G401 (cell line): ENCODE results near the gene TTC13. TPM values are rescaled to one million over a fixed set of nuclear protein-coding genes. Genes with fewer than 3 reads are reported as not detected.

Experiments used
- DNase-seq: peaks from one replicate; pipeline ENCODE4 v3.0.0-alpha.2; 2015; ENCODE audit warnings: low spot score
- in situ Hi-C: cut with HindIII; loops from 2 replicates; pipeline ENCODE4 v1.10.0; 2016; ENCODE audit warnings: low sequenced_read_pairs, mixed read lengths
- total RNA-seq: library from RNA; depleted of rRNA; stranded (reverse); fragments of >200 nt; shearing (Covaris generic); gene quantifications from 2 replicates; pipeline ENCODE4 v1.2.3, GENCODE V29; 2014

The TTC13 gene
- total RNA-seq, 1 experiment from 2014 or later = 14.8 TPM

DNA sequence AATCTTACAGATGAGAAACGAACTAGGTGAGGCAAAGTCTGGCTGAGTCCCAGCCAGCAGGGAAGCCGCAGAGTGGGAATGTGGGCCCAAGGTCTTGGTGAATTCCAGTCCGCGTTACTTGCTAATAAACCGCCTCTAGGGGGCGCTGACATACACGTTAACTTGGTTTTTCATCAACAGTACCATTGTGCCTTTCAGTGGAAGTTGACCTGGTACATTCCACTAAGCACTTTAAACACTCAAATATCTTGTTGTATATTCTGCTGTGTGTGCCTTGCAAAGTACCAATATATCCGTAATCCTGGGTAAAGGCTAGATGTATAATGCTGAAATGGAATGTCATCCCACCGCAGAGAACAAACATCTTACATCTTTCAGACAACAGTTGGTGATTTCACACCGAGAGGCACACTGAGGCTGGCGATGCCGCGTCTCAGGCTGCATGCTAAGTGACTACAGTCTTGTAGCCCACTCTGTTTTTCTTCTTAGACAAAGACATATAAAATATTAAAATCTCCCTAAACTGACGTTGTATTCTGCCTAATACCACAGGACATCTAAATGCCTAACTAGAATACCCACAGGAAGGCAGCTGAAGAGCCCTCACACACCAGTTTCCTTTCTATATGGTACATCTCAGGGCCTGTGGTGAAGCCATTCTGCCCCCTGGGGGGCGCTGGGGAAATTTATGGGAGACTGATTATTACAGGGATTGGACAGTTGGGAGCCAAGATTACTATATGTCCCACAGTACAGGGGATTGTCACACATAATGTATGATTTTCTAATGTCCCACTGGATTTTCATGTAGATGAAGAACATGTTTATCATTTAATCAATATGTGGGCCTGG, 61.2 kb downstream of the TTC13 start:
- in situ Hi-C loops = no loop called here
- peak; percentile 80 for DNase-seq

DNA sequence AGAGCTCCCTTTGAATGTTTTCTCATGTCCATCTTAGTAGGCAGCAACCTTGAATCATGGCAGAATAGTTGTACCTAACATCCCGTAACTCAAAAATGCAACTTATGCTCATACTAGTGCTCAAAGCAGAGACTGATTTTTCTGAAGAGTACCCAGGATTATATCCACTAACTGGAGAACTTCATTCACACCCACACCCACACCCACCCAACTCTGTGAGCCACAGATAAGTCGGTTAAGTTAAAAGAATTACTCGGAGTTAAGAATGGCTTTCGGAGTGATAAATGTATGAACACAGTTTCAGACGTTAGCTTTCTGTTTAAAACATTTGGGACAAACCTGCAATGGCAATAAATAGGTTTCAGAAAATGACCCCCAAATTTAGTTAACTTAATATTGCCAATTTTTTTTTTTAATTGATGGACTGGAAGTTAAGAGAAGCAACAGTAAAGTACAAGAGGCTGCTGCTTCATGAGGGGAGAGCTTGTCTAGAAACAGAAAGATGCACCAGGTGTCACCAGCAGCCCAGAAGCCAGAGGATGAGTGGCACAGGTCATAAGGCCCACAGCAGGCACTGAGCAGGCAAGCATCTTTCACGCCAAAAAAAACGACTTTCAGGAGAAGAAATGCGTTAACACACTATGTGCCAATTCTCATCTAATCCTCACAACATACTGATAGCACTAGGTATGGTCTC, 61.9 kb downstream of the TTC13 start:
- in situ Hi-C loops = no loop called here
- no peak for DNase-seq

DNA sequence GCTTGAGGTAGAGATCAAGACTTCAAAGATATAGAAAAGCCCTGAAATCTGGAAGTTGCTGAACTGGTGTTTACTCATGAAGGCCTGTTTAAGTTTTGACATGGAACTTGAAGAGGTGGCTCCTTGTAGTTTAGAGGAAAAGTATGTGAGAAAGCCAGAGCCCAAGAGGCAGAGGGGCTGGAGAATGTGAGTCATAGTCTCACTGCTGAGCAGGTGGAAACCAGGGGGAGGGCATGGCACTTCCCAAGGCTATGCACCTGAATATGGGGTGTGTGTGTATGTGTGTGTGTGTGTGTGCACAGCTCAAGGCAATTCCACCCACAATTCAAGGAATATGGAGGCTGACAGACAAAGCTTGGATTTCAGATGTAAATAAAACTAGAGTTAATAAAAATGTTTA, 63.6 kb downstream of the TTC13 start:
- DNase-seq = no peak
- in situ Hi-C loops = no loop called here

DNA sequence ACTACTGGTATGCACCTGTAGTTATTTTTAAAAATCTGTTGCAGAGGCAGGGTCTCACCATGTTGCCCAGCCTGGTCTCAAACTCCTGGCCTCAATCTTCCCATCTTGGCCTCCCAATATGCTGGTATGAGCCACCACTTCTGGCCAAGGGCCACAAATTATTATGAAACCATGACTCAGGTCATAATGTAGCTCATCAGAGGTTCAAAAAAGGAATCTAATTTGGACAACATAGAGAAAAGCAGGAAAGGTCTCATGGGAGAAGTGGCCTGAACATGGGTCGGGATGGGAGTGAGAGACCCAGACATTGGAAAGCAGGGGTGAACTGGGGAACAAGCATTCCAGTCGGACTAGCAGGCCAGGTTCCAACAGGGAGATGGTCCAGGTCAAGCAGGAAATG, 65.2 kb downstream of the TTC13 start:
- DNase-seq = no peak
- in situ Hi-C loops = no loop called here

DNA sequence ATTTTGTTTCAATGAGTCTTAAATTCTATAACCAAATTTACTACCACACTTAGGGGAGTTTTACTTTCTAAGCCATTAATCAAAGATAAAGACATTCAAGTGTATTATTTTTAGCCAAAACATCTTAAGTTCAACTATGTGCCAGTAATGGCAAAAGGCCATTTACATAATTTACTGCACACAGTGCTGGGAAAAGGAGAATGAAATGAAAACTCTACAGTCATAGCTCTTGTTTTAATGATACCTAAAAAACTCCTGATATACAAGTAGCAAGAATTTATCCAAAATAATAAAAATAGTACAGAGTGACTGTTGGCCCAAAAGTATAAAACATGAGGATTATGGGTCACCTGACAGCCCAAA, 67.9 kb downstream of the TTC13 start:
- in situ Hi-C loops = no loop called here

DNA sequence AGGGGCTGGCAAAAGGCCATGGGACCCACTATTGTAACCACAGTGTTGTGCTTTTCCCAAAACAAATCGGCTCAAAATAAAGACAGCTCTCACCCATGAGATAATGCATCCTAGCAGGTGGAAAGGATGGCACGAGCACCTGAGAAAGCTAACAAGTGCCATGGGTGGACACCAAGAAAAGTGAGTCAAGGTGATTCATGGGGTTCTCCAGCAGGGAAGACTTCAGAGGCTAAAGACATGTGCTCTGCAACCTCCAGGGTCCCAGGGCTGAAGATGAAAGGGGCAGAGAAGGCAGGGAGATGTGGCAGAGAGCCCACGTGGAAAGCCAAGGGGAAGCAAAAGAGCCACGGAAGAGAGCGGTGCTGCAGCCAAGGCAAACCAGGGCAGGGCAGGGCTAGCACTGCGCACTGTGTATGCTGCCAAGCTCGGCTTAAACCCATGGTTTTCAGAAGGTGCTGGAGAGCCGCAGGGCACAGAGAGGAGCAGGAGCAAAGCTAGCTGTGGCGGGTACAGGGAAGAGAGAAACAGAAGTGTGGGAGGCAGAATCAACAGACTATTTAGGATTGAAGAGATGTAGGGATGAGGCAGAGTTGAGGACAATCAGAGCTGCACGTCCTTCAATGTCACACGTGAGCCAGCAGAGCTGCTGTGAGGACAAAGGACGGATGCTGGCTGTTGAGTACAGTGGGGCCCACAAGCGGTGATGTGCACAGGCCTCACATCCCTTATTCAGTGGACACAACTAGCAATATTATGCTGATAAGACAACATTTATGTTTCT, 68.5 kb downstream of the TTC13 start:
- peak; percentile 94 for DNase-seq
- in situ Hi-C loops = no loop called here

More for the DNA sequence above, 67.9 kb downstream of the TTC13 start:
- DNase-seq = no peak

DNA sequence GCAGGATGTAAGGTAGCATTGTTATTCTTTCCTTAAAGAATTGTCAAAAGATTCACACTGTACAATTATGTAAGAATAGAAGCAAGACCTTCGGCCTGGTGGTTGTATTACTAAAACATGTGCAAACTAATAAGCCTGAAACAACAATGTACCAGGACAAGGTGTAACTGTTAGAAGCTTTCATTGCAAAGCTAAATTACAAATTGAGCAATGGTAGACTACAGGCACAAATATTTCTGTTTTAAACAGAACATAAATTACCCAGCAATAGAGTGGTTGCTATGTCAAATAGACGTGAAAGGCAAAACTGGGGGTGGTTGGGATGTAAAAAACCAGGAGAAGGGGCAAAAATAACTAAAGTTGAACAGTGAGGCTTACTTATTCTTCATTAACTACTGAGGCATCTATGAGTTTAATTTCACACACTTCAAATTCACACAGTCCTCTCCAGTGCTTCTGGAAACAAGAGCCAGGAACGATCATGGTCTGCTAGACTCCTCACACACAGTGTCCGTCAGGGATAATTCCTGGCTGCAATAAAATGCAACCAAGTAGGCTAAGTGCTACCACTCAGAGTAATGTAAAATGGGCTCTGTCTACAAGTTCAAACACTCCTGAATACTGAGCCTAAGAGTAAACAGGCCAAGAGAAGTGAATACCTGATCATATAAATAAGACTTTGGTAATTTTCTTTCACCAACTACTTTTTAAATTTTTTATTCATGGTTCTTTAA, 71.0 kb downstream of the TTC13 start:
- in situ Hi-C loops = no loop called here
- DNase-seq = no peak

DNA sequence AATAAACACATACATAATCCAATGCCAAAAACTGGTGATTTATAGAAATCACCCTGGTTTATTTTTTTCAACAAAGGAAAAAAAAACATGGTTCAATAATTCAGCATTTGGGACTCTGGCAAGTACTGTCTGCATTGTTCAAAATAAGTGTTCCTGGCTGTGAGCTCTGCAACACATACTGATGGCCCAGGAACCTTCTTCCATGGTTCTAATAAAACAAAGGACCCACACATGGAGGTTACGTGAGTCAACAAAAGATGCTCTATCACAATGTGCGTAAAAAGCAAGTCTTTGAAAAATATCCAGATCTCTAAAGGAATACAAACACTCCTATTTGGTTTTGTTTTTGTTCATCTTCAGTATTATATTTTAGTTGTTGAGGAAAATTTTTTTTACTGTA, 72.4 kb downstream of the TTC13 start:
- in situ Hi-C loops = no loop called here
- no peak for DNase-seq

DNA sequence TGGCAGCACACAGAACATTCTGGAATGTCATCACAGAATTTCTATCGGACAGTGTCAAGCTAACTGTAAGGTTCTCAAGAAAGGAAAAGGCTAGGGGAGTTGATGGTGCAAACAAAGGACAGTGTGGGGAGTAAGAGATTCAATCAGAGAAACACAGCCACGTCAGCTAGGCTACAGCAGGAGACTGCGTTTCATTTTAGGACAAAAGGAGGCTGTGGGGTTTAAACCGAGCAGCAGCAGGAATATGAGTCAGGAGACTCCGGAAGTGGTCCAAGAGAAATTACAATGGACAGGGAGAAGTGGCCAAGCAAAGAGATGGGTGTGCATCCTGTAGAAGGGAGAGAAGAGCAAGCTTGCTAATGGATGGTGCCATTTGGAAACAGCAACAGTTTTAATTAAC, 72.9 kb downstream of the TTC13 start:
- no peak for DNase-seq
- in situ Hi-C loops = no loop called here

DNA sequence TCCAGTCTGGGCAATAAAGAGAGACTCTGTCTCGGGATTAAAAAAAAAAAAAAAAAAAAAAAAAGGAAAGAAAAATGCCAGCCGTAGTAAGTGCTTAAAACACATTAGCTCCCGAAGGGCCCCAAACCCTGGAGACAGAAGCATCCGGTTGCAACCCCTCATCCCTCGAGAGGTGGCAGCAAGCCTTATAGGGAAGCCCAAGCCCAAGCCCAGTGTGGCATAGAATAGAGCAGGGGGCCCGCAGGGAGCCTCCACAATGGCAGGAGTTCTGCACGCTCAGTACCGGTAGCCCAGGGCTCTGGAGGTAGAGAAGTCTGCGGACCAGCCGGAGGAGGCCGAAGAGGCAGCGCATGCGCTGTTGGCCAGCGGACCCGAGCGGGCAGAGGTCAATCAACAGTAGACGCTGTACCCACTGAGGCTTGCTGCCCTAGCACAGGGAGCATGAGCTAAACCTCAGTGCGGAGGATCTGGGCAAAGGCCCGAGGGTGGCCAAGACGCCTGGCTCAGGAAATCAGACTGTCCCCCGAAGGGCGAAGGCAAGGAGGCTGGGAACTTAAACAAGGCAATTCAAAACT, 76.2 kb downstream of the TTC13 start:
- no peak for DNase-seq
- in situ Hi-C loops = no loop called here

DNA sequence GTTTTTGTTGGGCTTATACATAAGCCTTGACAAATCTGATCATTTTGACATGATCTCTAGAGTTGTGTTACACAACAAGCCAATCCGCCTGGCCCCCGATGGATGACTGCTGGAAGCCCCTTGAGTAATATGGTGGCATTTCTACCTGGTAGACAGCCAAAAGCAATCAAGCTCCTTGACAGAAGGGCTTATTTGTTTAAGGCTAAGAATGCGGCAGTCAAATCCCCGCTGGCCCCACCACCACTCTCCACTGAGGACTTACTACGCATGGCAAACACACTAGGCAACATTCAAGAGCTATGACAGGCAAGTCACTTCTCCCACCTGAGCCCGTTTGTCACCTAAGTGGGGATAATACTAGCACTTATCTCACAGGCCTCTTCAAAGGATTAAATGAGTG, 77.0 kb downstream of the TTC13 start:
- no peak for DNase-seq
- in situ Hi-C loops = no loop called here

DNA sequence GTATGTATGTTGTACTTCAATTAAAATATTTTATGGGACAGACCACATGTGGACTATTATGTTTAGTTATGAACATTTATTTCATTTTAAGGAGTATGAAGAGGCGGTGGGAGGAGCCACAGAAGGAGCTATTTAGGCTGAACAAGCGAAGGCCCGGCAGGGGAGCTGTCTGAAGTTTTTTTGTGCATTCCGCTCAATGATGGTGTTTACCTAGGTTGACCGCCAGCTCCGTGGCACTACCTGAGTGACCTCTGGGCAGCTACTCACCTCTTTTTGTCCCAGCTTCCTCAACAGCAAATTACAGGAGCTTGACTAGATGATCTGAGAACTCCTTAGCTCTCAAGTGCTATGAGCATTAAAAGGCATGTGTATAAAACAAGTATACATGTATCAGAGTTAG, 77.7 kb downstream of the TTC13 start:
- DNase-seq = no peak
- in situ Hi-C loops = no loop called here

DNA sequence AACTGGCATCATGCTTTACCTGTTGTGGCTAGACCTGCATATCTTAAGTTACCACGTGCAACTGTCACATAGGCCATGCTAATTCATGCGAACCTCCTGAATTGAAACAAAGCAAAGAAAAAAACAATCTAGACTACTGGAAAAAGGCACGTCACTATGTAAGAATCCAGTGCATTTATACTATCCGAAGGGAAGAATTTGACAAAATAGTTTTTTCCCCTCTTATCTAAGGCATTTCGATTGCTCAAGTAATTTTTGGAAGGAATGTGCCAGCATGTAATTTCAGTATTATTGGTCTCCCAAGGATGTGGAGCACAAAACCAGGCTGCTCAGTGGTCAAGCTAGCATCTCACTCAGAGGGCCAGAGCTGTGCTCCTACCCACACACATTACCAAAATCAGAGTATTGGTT, 78.8 kb downstream of the TTC13 start:
- in situ Hi-C loops = no loop called here

DNA sequence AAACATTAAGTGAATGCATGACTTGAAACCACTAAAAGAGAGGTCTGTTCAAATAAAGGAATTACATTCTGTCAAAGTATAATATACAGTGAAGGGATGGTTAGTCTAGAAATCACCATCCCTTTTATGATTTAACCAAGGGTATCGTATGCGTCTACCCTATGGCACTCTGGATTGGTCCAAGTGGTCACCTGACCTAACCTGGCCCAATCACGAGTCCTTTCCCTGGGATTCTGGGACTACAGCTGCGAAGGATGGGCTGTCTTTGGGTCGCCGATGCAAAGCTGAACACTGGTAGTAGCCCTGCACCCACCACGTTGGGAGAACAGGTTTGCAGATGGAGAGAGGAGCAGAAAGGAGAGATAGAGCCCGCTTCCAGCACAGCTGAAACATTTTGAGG, 79.9 kb downstream of the TTC13 start:
- in situ Hi-C loops = no loop called here
- no peak for DNase-seq

More for the DNA sequence above, 78.8 kb downstream of the TTC13 start:
- DNase-seq = no peak

DNA sequence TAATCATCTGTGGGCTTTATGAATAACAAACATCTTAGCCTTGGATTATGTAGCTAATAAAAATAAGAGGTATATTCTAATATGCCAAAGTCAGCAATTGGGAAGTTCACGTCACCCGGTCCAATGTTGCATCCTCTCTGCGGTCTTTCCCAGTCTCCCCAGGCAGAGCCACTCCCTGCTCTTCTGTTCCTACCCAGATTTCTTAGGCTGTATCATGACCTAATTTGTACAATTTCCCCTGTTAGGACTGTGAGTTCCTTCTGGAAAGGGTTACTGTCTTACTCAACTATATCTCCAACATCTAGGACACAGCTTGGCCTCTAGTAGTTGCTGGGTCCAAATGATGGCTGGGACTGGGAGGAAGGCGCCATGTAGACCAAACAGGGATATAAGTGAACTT, 80.5 kb downstream of the TTC13 start:
- in situ Hi-C loops = no loop called here
- no peak for DNase-seq

DNA sequence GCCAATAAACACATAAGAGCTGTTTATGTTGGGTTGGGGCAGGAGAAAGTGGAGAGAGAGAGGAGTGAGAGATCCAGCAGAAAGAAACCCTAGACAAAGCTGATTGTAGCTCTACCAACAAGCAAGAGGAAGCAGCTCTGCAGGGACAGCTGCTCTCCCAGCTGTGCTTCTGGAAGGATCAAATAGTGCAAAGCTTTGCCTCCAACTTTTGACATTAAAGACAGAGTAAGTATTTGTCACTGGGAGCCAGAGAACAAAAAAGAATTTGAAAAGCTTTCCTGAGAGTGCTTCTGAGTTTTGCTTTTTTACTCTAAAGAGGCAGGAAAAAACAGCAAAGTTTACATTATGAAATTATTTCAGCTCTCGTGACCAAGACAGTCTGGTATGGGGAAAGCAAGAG, 81.9 kb downstream of the TTC13 start:
- in situ Hi-C loops = no loop called here
- no peak for DNase-seq

DNA sequence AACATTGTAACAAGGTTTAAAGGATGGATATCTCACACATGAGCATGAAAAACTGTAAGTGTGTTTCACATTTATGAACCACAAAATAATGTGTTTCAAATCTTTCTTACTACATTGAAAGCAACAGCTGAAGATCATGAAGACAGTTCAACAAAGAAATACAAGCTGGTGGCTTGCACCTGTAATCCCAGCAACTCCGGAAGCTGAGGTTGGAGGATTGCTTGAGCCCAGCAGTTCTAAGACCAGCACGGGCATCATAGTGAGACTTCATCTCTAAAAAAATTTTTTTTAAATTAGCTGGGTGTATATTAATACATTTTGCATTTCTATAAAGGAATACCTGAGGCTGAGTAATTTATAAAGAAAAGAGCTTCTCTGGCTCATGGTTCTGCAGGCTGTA, 83.2 kb downstream of the TTC13 start:
- no peak for DNase-seq
- in situ Hi-C loops = no loop called here

DNA sequence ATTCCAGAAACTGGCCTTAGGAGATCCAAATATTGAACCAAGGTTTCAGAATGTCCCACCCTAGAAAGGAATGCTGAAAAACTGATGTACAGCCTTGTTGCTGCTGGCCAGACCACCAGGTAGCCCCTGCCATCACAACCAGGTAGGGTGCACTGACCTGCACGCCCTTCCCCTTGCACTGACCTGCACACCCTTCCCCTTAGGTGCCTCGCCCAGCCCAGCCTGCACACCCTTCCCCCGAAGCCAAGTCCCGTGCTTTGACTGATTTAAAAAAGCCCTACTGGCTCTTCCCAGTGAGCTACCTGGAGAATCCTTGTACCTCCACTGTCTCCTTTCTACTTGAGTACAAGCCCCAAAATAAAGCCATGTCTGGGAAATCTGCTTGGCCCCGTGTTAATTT, 84.0 kb downstream of the TTC13 start:
- in situ Hi-C loops = no loop called here
- no peak for DNase-seq

DNA sequence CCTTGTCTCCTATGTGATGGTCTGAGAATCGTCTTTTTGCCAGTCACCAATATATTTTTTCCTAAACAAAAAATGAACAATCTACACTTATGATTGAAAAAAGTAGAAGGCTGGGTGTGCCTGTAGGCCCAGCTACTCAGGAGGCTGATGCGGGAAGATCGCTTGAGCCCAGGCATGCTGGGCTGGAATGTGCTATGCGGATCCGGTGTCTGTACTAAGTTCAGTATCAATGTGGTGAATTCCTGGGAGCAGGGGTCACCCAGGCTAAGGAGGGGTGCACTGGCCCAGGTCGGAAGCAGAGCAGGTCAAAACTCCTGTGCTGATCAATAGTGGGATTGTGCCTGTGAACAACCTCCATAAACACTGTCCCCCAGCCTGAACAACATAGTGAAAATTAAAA, 84.6 kb downstream of the TTC13 start:
- DNase-seq = no peak
- in situ Hi-C loops = no loop called here
